HUES6 (cell line): ENCODE results near the gene ASXL3.

Source experiments
- H3K27ac ChIP-seq: 2 replicates; pipeline ENCODE4 v1.7.0; 2013; ENCODE audit warnings: low read depth, mild to moderate bottlenecking, low read length, inconsistent platforms
- H3K27me3 ChIP-seq: 2 replicates; pipeline ENCODE4 v1.6.1; 2013; ENCODE audit warnings: low read length; ENCODE audit not compliant: control insufficient read depth, insufficient read depth
- H3K36me3 ChIP-seq: 2 replicates; pipeline ENCODE4 v1.6.1; 2013; ENCODE audit warnings: low read length; ENCODE audit not compliant: control insufficient read depth, insufficient read depth
- H3K4me1 ChIP-seq: 2 replicates; pipeline ENCODE4 v1.6.1; 2013; ENCODE audit warnings: low read length; ENCODE audit not compliant: control insufficient read depth, insufficient read depth
- H3K4me3 ChIP-seq: 2 replicates; pipeline ENCODE4 v1.5.1; 2013; ENCODE audit warnings: low read depth, low read length
- H3K9ac ChIP-seq: one replicate; pipeline ENCODE4 v1.6.1; 2013; ENCODE audit warnings: mild to moderate bottlenecking, low read length
- H3K9me3 ChIP-seq: 2 replicates; pipeline ENCODE4 v1.6.1; 2013; ENCODE audit warnings: low read depth, low read length; ENCODE audit not compliant: control insufficient read depth, insufficient read depth

The ASXL3 gene

DNA sequence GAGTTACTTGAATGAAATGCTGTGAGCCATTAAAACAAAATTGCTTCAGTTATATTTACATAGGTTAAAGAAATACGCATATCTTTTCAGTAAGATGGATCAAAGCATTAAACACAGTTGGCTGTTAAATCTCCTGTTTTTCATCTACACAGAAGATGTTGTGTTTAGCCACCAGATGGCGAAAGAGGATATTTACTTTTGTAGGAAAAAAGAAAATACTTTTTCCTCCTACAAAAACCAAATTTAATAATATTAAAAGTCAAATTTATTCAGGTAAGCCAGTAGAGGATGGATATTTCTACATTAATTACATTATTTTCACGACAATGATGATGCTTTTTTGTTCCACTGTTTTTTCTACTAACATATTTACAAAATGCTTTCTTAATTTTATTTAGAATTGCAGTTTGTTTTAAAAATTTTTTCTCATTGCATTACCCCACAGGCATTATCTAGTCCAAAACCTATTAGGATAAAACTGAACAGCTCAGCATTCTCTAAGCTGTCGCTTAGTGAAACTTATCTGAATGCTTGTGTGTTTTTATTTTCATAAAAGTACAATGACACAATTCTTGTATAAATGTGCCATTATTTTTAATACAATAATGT lies 173.7 kb downstream of the ASXL3 start:
- Histone ChIP-seq H3K9ac (no peak overlapping the region), H3K36me3 (no peaks in the 10 kb centered on the region), H3K27me3 (no peaks in the 10 kb centered on the region), H3K9me3 (no peaks in the 10 kb centered on the region), H3K27ac (no peak overlapping the region), H3K4me1 (no peaks in the 10 kb centered on the region), H3K4me3 (no peak overlapping the region)

DNA sequence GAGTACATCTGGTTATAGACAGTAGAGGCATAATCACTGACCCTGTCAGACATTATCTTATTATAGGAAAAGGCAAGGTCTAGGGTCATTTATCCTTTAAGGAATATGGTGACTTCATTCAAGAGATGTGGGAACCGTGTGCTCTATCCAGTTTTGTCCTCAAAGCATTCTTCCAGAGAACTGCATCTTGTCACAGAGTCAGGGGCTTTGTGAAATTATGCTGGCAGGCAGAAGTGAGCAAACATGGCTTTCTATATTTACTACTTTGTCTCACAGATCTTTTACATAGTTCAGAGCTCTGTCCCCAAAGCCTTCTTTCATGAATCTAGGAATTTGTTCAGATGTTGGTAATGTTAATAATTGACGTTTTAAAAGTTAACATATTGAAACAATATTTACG lies 177.4 kb downstream of the ASXL3 start:
- Histone ChIP-seq H3K27ac (no peak overlapping the region), H3K36me3 (no peaks in the 10 kb centered on the region), H3K27me3 (no peaks in the 10 kb centered on the region), H3K9me3 (no peaks in the 10 kb centered on the region), H3K9ac (no peak overlapping the region), H3K4me1 (no peaks in the 10 kb centered on the region), H3K4me3 (no peak overlapping the region)

DNA sequence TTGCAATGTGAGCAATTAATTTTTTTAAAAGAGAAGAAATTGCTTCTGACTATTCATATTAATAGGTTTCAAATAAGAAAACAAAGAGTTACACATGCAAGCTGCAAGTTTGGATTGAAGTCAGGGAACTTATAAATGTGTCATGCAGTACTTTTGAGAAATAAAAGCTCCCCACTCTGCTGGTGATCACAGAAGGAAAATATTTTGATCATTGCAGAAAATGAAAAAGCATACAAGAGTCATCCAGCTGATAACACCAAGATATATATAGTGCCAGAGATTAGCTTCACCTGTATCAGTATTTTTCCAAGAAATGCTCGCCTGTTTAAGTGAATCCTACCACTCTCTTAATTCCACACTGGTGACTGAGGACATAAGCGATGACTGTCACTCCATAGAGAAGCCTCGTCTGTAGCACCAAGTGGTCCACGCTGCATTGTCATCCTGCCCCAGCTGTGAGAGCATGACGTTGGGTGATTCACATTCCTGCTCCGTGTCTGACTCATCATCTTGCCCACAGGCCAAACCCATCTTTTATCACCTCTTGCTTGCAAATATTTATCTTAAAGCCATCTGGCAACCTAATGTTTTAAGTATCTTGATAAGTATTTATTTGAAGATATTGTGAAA lies 178.0 kb downstream of the ASXL3 start:
- Histone ChIP-seq H3K27me3 (no peaks in the 10 kb centered on the region), H3K27ac (no peak overlapping the region), H3K36me3 (no peaks in the 10 kb centered on the region), H3K9me3 (no peaks in the 10 kb centered on the region), H3K4me3 (no peak overlapping the region), H3K9ac (no peak overlapping the region), H3K4me1 (no peaks in the 10 kb centered on the region)

DNA sequence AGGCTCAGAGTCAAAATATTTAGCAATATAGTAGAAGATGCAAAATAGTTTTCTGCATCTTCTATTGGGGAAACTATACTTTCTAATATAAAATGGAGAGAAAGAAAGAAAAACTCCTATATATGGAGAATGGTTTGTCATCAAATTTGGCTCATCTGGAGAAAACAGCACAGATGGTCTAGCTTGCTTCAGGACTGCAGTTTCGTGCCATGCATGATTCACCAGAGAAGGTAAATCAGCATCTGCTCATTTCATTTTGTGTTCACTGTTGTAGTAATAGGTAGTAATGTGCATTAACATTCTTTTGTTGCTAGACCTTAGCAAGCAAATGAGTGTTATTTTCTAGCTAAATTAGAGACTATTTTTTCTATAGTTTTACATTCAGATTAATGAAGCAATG lies 179.0 kb downstream of the ASXL3 start:
- Histone ChIP-seq H3K4me3 (no peak overlapping the region), H3K9me3 (no peaks in the 10 kb centered on the region), H3K4me1 (no peaks in the 10 kb centered on the region), H3K36me3 (no peaks in the 10 kb centered on the region), H3K9ac (no peak overlapping the region), H3K27ac (no peak overlapping the region), H3K27me3 (no peaks in the 10 kb centered on the region)

DNA sequence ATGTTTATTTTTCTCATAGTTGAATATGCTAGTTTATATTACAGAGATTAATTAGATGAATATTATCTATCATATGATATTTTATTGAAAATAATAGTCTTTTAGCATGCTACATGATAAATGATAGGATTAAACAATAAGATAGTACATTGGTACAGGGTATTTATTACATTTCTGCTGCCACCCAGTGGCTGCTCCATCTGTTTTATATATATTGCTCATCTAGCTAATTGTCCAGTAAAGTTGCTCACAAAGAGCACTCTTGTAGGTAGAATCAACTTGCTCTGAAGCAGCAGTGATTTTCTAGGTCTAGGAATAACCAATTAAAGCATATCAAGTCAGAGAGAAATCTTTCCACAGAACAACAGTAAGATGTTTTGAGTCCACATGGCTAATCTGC lies 183.3 kb downstream of the ASXL3 start:
- no peak overlapping the region for H3K9ac ChIP-seq
- H3K4me3 ChIP-seq = no peak overlapping the region
- H3K27me3 ChIP-seq = no peaks in the 10 kb centered on the region
- no peak overlapping the region for H3K27ac ChIP-seq
- H3K4me1 ChIP-seq = no peaks in the 10 kb centered on the region
- no peaks in the 10 kb centered on the region for H3K9me3 ChIP-seq
- H3K36me3 ChIP-seq = no peaks in the 10 kb centered on the region

DNA sequence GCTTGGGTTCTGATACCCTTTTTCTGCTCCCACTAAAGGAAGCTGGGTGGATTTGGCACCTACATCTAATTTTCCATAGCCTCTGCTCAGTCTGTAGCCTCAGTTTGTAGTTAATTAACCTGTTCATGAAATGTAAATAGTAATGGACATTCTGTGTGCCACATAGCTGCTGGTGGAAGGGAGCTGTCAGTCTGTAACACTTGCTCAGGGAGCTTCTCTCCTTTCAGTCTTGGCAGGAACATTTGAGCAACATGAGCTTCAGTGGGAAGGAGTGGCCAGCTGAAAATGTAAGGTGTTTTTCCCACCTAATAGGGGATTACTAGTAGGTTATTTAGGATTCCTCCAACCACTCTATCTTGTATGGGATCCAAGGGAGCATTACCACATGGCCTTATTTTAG lies 203.4 kb downstream of the ASXL3 start:
- Histone ChIP-seq H3K36me3 (no peaks in the 10 kb centered on the region), H3K4me1 (no peaks in the 10 kb centered on the region), H3K4me3 (no peak overlapping the region), H3K27ac (no peak overlapping the region), H3K9ac (no peak overlapping the region), H3K27me3 (no peaks in the 10 kb centered on the region), H3K9me3 (no peaks in the 10 kb centered on the region)
